PC-9 (cell line): Measurements from ENCODE around the gene CLEC4M.

Experiments
- EZH2 ChIP-seq: fragments of 200-600 bp; sonication (generic); IDR thresholded peaks from 2 replicates; pipeline ENCODE4 v1.8.0; 2017; ENCODE audit warnings: antibody characterized with exemption, low read depth
- TF ChIP-seq, protein P1 (sequence below): fragments of 200-600 bp; sonication (generic); conservative IDR thresholded peaks from 2 replicates; pipeline ENCODE4 v1.6.1; 2017; ENCODE audit warnings: mixed run types, antibody characterized with exemption, mild to moderate bottlenecking, moderate library complexity

DNA sequence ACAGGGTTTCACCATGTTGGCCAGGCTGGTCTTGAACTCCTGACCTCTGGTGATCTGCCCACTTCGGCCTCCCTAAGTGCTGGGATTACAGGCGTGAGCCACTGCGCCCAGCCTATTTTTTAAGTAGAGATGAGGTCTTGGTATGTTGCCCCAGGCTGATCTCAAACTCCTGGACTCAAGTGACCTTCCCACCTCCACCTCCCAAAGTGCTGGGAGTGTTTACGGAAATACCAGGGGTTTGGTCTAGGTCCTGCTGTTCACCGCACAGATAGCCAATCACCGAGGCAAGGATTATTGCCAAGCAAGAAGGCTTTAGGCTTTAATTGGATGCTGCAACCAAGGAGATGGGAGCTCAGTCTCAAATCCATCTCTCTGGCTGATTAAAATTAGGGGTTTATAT lies 42.7 kb upstream of the CLEC4M start:
- TF ChIP-seq EZH2 = no peak
- TF ChIP-seq, protein P1, sequence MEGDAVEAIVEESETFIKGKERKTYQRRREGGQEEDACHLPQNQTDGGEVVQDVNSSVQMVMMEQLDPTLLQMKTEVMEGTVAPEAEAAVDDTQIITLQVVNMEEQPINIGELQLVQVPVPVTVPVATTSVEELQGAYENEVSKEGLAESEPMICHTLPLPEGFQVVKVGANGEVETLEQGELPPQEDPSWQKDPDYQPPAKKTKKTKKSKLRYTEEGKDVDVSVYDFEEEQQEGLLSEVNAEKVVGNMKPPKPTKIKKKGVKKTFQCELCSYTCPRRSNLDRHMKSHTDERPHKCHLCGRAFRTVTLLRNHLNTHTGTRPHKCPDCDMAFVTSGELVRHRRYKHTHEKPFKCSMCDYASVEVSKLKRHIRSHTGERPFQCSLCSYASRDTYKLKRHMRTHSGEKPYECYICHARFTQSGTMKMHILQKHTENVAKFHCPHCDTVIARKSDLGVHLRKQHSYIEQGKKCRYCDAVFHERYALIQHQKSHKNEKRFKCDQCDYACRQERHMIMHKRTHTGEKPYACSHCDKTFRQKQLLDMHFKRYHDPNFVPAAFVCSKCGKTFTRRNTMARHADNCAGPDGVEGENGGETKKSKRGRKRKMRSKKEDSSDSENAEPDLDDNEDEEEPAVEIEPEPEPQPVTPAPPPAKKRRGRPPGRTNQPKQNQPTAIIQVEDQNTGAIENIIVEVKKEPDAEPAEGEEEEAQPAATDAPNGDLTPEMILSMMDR = no peak
